K562 (cell line): ENCODE measurements around the gene ULBP1. TPM values are rescaled to one million over a fixed set of nuclear protein-coding genes. Genes with fewer than 3 reads are reported as not detected.

Experiments used
- ARNT ChIP-seq, 2 experiments: fragments of 450-650 bp; IDR thresholded peaks; 2 replicates each; pipeline ENCODE4 v1.6.1; 2016; ENCODE audit warnings: mild to moderate bottlenecking in 1 of 2
- CSDE1 ChIP-seq, 2 experiments: fragments of 450-650 bp; IDR thresholded peaks; 2 replicates each; pipeline ENCODE4 v1.6.1; 2016; ENCODE audit warnings: mild to moderate bottlenecking in 1 of 2
- FOXA1 ChIP-seq: fragments of 450-650 bp; IDR thresholded peaks from 2 replicates; pipeline ENCODE4 v1.6.1; 2016; ENCODE audit warnings: mild to moderate bottlenecking, borderline replicate concordance
- GABPB1 ChIP-seq: sonication (generic); formaldehyde crosslinking; IDR thresholded peaks from 2 replicates; pipeline ENCODE4 v1.8.0; 2022; ENCODE audit warnings: mild to moderate bottlenecking, missing genetic modification reagents
- KLF13 ChIP-seq: fragments of 450-650 bp; IDR thresholded peaks from 2 replicates; pipeline ENCODE4 v1.6.1; 2016; ENCODE audit warnings: missing genetic modification characterization, low read depth, mild to moderate bottlenecking, missing compliant biosample characterization, moderate library complexity, borderline replicate concordance
- MYBL2 ChIP-seq, 2 experiments: fragments of 450-650 bp in 1 of 2; sonication (generic) in 1 of 2; formaldehyde crosslinking in 1 of 2; IDR thresholded peaks; 2 replicates each; pipeline versions ENCODE4 v1.6.1 to v1.8.1; 2017 to 2022; ENCODE audit warnings: borderline replicate concordance in 1 of 2, inconsistent platforms in 1 of 2, low read depth in 1 of 2, mild to moderate bottlenecking in 1 of 2, missing genetic modification reagents in 1 of 2, moderate library complexity in 1 of 2
- NFE2L1 ChIP-seq: fragments of 450-650 bp; IDR thresholded peaks from 2 replicates; pipeline ENCODE4 v1.6.1; 2016; ENCODE audit warnings: missing genetic modification characterization, low read depth, mild to moderate bottlenecking, missing compliant biosample characterization, moderate library complexity, borderline replicate concordance
- NR2C2 ChIP-seq, 2 experiments: fragments of 200-800 bp in 1 of 2; sonication (Bioruptor generic) in 1 of 2; sonication (generic) in 1 of 2; formaldehyde crosslinking in 1 of 2; IDR thresholded peaks; 2 replicates each; pipeline versions ENCODE4 v1.6.1 to v1.8.0; 2016 to 2022; ENCODE audit warnings: mild to moderate bottlenecking in 1 of 2, missing compliant biosample characterization in 1 of 2, missing genetic modification characterization in 1 of 2, missing genetic modification reagents in 1 of 2
- RBM15 ChIP-seq: fragments of 200-400 bp; formaldehyde crosslinking; IDR thresholded peaks from 2 replicates; pipeline ENCODE4 v1.6.1; 2018; ENCODE audit warnings: mild to moderate bottlenecking, low read length, moderate library complexity; ENCODE audit not compliant: insufficient read depth
- RBM34 ChIP-seq: fragments of 200-400 bp; formaldehyde crosslinking; IDR thresholded peaks from 2 replicates; pipeline ENCODE4 v1.6.1; 2018; ENCODE audit warnings: low read length, borderline replicate concordance; ENCODE audit not compliant: insufficient read depth
- RHOXF2B ChIP-seq: fragments of 250-450 bp; sonication (Bioruptor Pico); conservative IDR thresholded peaks from 2 replicates; pipeline ENCODE4 v1.5.1; 2021
- SREBF2 ChIP-seq: sonication (generic); formaldehyde crosslinking; IDR thresholded peaks from 2 replicates; pipeline ENCODE4 v1.4.0; 2020; ENCODE audit warnings: mild to moderate bottlenecking, missing genetic modification reagents
- TBL1XR1 ChIP-seq, 2 experiments: IDR thresholded peaks; 2 replicates each; pipeline ENCODE4 v1.6.1; 2012; ENCODE audit warnings: improper control_type of control experiment in 2 of 2, low read length in 2 of 2, mild to moderate bottlenecking in 1 of 2
- ZC3H8 ChIP-seq: fragments of 450-650 bp; IDR thresholded peaks from 2 replicates; pipeline ENCODE4 v1.6.1; 2017
- ZNF175 ChIP-seq: fragments of 200-800 bp; sonication (Bioruptor generic); IDR thresholded peaks from 2 replicates; pipeline ENCODE4 v1.6.1; 2016; ENCODE audit warnings: low read depth, mild to moderate bottlenecking, missing genetic modification characterization, missing compliant biosample characterization
- ZNF586 ChIP-seq: fragments of 450-650 bp; formaldehyde crosslinking; conservative IDR thresholded peaks from 2 replicates; pipeline ENCODE4 v1.4.0; 2020; ENCODE audit warnings: mild to moderate bottlenecking, moderate library complexity
- ZNF766 ChIP-seq: fragments of 200-800 bp; sonication (Bioruptor generic); conservative IDR thresholded peaks from 2 replicates; pipeline ENCODE4 v1.6.1; 2016; ENCODE audit warnings: missing genetic modification characterization, missing compliant biosample characterization
- polyA plus RNA-seq, 8 experiments: library from polyadenylated mRNA; depleted of rRNA in 4 of 8; stranded (reverse) in 5 of 8; unstranded in 3 of 8; fragments of >200 nt; fragmentation: Nextera tagmentation in 2 of 8; fragmentation: Illumina TruSeq in 1 of 8; extraction: Ambion mirVana in 2 of 8; extraction: Trizol in 1 of 8; gene quantifications; 2 replicates each; pipeline versions ENCODE4 v1.2.1 to v1.2.3, GENCODE V29; 2011 to 2014; ENCODE audit warnings: inconsistent platforms in 1 of 8, missing spikeins in 1 of 8
- total RNA-seq, 7 experiments: library from RNA; depleted of rRNA in 6 of 7; stranded (reverse); fragments of >200 nt in 6 of 7; fragmentation: Illumina TruSeq in 2 of 7; extraction: Trizol in 2 of 7; gene quantifications; 2 replicates each; pipeline versions ENCODE4 v1.2.1 to v1.2.3, GENCODE V29; 2011 to 2021; ENCODE audit warnings: low replicate concordance in 1 of 7
- TF ChIP-seq, protein P1 (sequence below): fragments of 450-650 bp; formaldehyde crosslinking; conservative IDR thresholded peaks from 2 replicates; pipeline ENCODE4 v1.4.0; 2022; ENCODE audit warnings: mild to moderate bottlenecking, missing genetic modification characterization
- TF ChIP-seq, protein P2 (sequence below): fragments of 450-650 bp; IDR thresholded peaks from 2 replicates; pipeline ENCODE4 v1.6.1; 2018; ENCODE audit warnings: mild to moderate bottlenecking, low read depth; ENCODE audit not compliant: partially characterized antibody
- TF ChIP-seq, protein P3 (sequence below), 2 experiments: fragments of 450-650 bp in 1 of 2; IDR thresholded peaks; 2 replicates each; pipeline ENCODE4 v1.6.1; 2011 to 2017; ENCODE audit warnings: low read depth in 2 of 2, antibody characterized with exemption in 1 of 2, borderline replicate concordance in 1 of 2, low read length in 1 of 2, mild to moderate bottlenecking in 1 of 2, mixed read lengths in 1 of 2; ENCODE audit not compliant: control insufficient read depth in 1 of 2

Gene ULBP1
- total and polyA plus RNA-seq, 9 of the 15 experiments (the other 6 are each of a cell fraction or from before 2014, with no cell fraction given), result 0.33 to 6.0 (median 2.5) TPM

DNA sequence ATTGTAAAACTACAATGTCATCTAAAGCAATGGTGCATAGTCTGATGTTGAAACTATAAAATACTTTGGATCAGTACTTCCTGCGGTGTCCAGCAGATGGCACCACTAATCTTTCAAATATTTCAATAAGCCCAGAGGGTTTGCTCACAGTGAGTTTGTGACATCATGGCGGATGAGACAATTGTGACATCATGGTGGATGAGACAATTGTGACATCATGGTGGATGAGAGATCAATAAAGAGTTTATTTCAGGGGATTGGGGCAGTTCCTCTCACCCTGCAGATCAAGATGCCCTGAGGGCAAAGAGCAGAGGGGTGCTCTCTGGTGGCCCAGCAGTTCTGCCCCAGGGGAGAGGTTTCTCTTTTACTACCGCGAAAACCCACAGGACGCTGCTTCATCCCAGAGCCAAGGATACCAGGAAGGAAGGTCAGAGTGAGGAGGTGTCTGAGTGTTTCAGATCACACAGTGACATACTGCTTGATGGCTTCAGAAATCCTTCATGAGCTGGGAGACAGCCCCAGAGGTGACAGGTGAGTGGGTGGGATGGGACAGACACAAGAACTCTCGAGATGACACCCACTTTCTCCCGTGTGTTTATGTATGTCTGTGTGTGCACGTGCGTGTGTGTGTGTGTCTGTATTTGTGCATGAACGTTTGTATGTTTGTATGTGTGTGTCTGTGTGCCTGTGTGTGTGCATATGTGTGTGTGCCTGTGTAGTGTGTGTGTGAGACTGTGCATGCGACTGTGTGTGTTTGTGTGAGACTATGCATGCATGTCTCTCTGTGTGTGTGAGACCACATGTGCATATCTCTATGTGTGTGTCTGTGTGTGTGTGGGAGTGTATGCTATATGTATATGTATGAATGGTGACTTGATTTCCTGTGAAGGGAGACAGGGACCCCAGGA, 29.2 kb upstream of the ULBP1 start (continued):
- TF ChIP-seq NFE2L1 (tag) (no peak), RBM34 (no peak), RBM15 (no peak), ARNT (IDR thresholded peaks at IDR 0.05) (no peak), SREBF2 (CRISPR knock-in tag) (no peak), KLF13 (tag) (no peak), GABPB1 (CRISPR knock-in tag) (no peak), RHOXF2B (CRISPR knock-in tag) (no peak), NR2C2 (CRISPR knock-in tag; IDR thresholded peaks at IDR 0.05) (no peak), NR2C2 (tag; IDR thresholded peaks at IDR 0.05) (peak; percentile 17; the same call in 1 of the 2 replicates), FOXA1 (no peak), ZC3H8 (no peak), ZNF175 (no peak), ZNF766 (CRISPR knock-in tag) (no peak), MYBL2 (IDR thresholded peaks at IDR 0.05; ENCODE audit: low read depth) (no peak), MYBL2 (CRISPR knock-in tag; IDR thresholded peaks at IDR 0.05; ENCODE audit: borderline replicate concordance) (no peak), CSDE1 (IDR thresholded peaks at IDR 0.05) (peak in 1 of 2 experiments; percentile 79; a peak in 2 of 4 replicates), TBL1XR1 (IDR thresholded peaks at IDR 0.05; ENCODE audit: low read length in 2 of 2) (peak in 1 of 2 experiments; percentile 95; a peak in 2 of 4 replicates), ZNF586 (no peak)
- TF ChIP-seq, protein P1, sequence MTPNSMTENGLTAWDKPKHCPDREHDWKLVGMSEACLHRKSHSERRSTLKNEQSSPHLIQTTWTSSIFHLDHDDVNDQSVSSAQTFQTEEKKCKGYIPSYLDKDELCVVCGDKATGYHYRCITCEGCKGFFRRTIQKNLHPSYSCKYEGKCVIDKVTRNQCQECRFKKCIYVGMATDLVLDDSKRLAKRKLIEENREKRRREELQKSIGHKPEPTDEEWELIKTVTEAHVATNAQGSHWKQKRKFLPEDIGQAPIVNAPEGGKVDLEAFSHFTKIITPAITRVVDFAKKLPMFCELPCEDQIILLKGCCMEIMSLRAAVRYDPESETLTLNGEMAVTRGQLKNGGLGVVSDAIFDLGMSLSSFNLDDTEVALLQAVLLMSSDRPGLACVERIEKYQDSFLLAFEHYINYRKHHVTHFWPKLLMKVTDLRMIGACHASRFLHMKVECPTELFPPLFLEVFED (CRISPR knock-in tag), result 0 out of 2 replicates have a peak, but pooled peaks have one; percentile 22
- TF ChIP-seq, protein P2, sequence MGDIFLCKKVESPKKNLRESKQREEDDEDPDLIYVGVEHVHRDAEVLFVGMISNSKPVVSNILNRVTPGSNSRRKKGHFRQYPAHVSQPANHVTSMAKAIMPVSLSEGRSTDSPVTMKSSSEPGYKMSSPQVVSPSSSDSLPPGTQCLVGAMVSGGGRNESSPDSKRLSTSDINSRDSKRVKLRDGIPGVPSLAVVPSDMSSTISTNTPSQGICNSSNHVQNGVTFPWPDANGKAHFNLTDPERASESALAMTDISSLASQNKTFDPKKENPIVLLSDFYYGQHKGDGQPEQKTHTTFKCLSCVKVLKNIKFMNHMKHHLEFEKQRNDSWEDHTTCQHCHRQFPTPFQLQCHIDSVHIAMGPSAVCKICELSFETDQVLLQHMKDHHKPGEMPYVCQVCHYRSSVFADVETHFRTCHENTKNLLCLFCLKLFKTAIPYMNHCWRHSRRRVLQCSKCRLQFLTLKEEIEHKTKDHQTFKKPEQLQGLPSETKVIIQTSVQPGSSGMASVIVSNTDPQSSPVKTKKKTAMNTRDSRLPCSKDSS, result no peak
- TF ChIP-seq, protein P3, sequence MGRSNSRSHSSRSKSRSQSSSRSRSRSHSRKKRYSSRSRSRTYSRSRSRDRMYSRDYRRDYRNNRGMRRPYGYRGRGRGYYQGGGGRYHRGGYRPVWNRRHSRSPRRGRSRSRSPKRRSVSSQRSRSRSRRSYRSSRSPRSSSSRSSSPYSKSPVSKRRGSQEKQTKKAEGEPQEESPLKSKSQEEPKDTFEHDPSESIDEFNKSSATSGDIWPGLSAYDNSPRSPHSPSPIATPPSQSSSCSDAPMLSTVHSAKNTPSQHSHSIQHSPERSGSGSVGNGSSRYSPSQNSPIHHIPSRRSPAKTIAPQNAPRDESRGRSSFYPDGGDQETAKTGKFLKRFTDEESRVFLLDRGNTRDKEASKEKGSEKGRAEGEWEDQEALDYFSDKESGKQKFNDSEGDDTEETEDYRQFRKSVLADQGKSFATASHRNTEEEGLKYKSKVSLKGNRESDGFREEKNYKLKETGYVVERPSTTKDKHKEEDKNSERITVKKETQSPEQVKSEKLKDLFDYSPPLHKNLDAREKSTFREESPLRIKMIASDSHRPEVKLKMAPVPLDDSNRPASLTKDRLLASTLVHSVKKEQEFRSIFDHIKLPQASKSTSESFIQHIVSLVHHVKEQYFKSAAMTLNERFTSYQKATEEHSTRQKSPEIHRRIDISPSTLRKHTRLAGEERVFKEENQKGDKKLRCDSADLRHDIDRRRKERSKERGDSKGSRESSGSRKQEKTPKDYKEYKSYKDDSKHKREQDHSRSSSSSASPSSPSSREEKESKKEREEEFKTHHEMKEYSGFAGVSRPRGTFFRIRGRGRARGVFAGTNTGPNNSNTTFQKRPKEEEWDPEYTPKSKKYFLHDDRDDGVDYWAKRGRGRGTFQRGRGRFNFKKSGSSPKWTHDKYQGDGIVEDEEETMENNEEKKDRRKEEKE (IDR thresholded peaks at IDR 0.05; ENCODE audit: borderline replicate concordance in 1 of 2, control insufficient read depth in 1 of 2, low read depth in 2 of 2, low read length in 1 of 2), result no peak
